Stimulated activated CD4-positive, alpha-beta T cell treated with anti-CD3 and anti-CD28 coated beads, Interleukin-15, amount 100 ng/mL, for 24 hours (primary cell): ENCODE results near the gene ZKSCAN4.

ENCODE experiments used
- DNase-seq: peaks from one replicate; pipeline ENCODE4 v3.0.0-alpha.2; 2020

The ZKSCAN4 gene

DNA sequence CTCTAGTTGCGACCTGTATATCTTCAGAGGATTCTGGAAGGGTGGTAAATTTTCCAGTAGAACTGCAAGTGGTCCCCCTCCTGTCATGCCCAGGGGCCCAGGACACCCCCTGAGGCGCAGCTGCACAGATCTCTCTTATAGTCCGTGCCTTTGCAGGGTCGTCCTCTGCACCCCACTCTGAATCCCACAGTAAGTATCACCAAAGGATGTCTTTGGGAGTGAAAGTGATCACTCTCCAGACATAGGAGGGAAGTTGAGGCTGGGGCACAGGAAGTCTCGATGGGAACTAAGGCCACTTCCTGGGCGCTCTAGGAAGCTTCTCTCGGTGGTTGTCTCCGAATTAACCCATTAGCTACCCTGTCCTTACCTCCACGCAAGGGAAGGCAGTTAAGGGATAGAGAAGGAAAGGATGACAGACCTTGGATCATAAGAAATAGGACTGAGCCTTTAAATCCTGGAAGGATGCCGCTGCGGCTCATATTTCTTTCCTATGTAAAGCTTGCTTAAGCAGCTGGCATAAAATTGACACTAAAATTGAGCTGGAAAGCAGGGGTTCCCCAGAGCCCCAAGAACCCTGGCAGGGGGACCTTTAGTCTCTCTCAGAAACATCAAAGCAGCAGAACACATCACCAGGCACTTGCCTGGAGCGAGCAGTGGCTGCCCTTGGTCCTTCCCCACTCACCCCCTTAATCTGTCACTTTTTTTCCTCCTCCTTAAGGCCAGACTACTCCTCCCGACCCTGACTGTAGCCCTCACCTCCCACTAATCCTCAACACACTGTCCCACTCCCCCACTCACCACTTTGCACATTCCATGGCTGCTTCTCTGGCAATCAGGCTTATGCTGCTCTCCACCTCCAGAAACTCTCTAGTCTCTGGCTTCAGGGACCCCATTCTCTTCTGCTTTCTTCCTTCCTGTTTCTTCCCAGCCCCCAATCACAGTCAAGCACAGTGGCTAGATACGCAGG, at the start of gene ZKSCAN4:
ZKSCAN4 (minus strand) TSS at position 261 of the 967 bp plus-strand sequence. CDS start 289 bp downstream, outside the sequence.
- DNase-seq: peak; percentile 86

DNA sequence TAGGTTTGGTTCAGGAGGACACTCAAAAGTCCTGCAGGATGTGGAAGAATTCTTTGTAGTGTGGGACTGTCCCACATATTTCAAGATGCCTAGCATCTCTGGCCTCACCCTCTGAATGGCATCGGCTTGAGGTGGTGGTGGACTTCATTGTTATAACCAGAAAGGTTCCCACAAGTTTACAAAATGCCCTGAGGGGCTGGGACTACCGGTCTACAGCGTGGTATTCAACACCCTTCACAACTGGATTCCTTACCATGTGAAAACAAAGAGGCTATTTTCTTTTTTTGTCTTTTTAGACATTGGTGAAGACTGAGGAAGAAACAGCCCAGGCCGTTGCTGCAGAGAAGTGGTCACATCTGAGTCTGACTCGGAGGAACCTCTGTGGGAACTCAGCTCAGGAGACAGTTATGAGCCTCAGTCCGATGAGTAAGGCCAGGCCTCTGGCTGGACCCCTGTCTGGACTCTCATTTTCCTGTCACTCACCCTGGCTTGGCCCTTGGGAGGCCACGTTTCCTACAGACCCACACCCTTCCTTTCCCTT, 44.5 kb upstream of the ZKSCAN4 start:
- DNase-seq: no peak

DNA sequence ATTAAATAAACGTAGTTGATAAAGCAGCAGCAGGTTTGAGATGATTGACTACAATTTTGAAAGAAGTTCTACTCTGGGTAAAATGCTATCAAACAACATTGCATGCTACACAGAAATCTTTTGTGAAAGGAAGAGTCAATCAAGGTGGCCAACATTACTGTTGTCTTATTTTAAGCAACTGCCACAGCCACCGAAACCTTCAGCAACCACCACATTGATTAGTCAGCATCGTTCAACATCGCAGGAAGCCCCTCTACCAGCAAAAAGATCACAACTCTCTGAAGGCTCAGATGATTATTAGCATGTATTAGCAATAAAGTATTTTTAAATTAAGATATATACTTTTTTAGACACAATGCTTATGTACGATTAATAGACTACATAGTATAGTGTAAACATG, 43.3 kb upstream of the ZKSCAN4 start:
- DNase-seq: no peak

- no peak for DNase-seq
Measured at GRCh38 chr6:28291573-28291972, 39.5 kb upstream of the ZKSCAN4 start.

GRCh38 chr6:28282926-28283325, 30.9 kb upstream of the ZKSCAN4 start:
- no peak for DNase-seq

- DNase-seq: peak; percentile 79
Measured at GRCh38 chr6:28281288-28282064, 29.4 kb upstream of the ZKSCAN4 start, which contains the start of gene PGBD1. Gene PGBD1, plus strand, starts transcription at chr6:28281572. Its CDS starts 2,242 bp downstream, at chr6:28283814.

GRCh38 chr6:28280595-28281287, 28.7 kb upstream of the ZKSCAN4 start:
- DNase-seq: no peak

DNA sequence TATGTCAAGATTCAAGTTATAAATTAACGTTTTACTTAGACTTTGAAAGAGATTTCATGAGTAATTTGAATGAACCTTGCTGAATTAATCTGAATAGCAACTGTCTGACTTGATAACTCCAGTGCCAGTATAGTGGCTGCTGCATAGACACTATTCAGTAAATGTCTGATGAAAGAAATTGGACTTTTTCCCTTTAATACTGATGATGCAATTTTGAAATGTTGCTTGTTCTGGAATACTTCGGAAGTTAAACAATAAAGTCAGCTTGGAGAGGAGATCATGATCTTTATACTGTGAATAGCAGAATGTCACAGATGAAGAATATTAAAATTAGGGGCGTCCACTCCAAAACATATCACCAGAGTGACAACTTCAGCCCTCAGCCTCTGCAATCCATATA, 25.7 kb upstream of the ZKSCAN4 start:
- DNase-seq: no peak

DNA sequence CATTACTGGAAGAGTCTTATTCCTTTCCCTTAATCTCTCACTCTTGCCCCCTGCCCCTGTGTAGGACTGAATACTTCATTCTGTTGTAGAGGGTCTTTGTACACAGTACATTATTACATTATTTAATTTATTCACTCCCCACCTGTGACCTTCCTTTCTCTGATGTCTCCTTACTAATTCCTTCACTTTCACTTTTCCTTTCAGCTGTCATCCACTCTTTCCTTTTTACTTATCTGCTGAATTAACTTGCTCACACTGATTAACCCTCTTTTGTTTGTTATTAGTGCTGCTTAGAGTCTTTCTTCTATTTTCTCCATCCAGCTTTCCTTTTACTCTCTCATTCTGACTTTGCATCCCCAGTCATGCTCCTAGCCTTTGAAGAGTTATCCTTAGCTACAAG, 22.8 kb upstream of the ZKSCAN4 start:
- DNase-seq: no peak

DNA sequence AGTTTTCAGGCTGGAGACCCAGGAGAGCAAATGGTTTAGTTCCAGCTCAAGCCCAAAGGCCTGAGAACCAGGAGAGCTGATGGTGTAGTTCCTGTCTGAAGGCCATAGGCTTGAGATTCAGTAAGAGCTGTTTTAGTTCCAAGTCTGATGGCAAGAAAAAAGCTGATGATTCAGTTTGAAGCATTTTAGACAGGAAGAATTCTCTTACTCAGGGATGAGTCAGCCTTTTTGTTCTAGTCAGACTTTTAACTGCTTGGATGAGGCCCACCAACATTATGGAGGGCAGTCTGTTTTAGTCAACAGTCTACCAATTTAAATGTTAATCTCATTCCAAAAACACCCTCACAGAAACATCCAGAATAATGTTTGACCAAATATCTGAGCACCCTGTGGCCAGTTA, 17.4 kb upstream of the ZKSCAN4 start:
- peak; percentile 3 for DNase-seq

GRCh38 chr6:28267695-28268059, 15.6 kb upstream of the ZKSCAN4 start:
- no peak for DNase-seq

DNA sequence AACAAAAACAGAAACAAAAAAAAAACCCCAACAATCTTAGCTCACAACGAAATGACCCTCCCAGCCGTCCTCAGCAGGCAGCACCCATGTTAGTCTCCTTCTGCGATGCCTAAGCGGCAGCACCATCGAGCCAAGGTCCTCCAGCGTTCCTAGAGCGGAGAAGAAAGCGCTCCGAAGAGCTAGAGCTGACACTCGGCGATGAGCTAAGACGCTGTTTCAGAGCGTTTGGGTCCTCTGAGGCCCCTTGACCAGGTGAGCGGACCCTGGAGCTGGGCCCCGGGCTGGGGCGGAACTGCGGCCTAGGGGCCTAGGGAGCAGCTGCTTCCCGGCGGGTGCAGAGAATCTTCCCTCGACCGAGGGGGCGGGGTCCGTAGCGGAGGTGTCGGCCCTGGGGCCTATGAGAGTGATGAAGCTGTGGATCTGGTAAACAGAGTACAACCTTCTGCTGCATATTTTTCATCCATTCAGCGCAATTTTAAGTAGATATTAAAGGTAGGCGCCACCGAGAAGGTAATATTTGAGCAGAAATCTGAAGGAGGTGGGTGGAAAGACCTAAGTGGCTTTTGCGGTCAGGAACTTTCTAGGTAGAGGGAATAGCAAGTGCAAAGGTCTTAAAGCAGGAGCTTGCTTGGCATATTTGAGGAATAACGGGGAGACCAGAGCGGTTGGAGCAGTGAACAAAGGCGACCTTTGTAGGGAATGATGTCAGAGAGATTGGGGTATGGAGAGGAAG, 15.1 kb upstream of the ZKSCAN4 start, which contains the start of gene ZSCAN26:
ZSCAN26 (plus strand) TSS at position 182 of the 733 bp plus-strand sequence. CDS start 4,777 bp downstream, outside the sequence.
- DNase-seq: peak; percentile 86

GRCh38 chr6:28266563-28266961, 14.5 kb upstream of the ZKSCAN4 start:
- DNase-seq: no peak

DNA sequence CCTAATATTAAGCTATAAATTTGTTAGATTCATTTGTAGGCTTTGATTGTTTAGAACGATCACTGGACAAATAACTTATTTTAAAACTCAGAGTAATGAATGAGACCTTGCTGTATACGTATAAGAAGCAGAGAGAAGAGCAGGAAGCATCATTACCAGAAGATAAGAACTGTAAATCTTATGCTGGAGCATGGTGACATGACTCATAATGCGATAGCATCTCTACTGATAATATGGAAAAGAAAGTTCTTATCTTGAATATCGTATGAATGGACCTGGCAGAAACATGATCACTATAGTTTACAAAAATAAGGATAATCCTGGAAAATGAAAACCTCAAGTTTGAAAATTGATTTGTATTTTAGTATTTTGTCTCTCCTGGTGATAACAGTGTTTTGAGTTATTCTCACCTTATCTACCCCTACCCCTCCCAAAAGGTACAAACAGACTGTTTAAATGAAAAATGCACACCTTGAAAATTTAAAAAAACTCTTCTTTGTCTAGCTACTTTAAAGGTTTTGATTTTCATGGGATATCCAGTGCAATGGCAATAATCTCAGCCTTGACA, 12.8 kb upstream of the ZKSCAN4 start:
- DNase-seq: no peak

- no peak for DNase-seq
Measured at GRCh38 chr6:28263922-28264321, 11.9 kb upstream of the ZKSCAN4 start.

DNA sequence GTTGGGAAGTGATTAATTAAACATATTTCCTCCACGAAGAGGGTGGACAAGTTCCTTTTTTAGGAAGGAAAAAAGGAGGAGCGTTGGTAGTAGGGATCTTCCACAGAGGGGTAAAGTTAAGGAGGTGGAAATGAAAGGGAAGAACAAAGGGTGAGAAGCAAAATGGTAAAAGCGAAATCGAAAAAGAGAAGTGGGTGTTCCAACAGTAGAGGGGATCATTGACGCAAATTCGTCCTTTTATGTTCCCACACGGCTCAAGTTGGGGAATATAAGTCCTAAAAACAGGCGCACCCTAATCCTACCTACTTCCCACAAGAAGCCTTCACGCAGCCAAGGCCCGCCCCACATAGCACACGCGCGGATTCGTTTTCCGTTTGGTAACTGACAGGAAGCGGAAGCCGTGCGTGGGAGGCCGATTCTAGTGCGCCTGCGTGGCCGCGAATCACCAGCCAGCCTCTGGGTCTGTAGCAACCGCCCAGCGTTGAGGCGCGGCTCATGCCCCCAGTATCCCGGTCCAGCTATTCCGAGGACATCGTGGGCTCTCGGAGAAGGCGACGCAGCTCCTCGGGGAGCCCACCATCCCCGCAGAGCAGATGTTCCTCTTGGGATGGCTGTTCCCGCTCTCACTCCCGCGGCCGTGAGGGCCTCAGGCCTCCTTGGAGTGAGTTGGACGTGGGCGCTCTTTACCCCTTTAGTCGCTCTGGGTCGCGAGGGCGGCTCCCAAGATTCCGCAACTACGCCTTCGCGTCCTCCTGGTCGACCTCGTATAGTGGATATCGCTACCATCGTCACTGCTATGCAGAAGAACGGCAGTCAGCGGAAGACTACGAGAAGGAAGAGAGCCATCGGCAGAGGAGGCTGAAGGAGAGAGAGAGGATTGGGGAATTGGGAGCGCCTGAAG, 7.1 kb upstream of the ZKSCAN4 start, which contains the start of gene NKAPL:
NKAPL (plus strand) TSS at position 421 of the 901 bp plus-strand sequence; CDS start at position 496, 75 bp downstream.
- peak; percentile 73 for DNase-seq

- DNase-seq: no peak
Measured at GRCh38 chr6:28257042-28257441, 5.0 kb upstream of the ZKSCAN4 start.

GRCh38 chr6:28254121-28254519, 2.1 kb upstream of the ZKSCAN4 start:
- peak; percentile 4 for DNase-seq

DNA sequence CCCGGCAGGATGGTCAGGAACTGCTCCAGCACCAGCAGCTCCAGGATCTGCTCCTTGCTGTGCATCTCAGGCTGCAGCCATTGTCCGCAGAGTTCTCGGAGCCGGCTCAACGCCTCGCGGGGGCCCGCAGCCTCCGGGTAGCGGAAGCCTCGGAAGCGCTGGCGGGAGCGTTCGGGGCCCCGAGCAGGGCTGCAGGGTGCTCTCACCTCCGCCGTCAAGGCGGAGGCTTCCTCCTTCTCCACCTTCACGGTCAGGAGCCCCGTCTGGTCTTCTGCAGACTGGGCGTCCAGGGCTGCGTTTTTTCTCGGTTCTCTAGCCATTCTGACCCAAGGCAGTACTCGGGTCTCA, 434 bp downstream of the ZKSCAN4 start:
- DNase-seq: peak; percentile 49

GRCh38 chr6:28250747-28251146, 1.3 kb downstream of the ZKSCAN4 start:
- no peak for DNase-seq
